Hepatic stellate cell (primary cell): ENCODE data around the gene GPX3.
A peak's percentile ranks its signal among the peaks of the same experiment; 100 is the strongest.

ENCODE experiments used
- DNase-seq: peaks from one replicate; pipeline ENCODE4 v3.0.0; 2011; ENCODE audit warnings: low spot score

The GPX3 gene

GRCh38 chr5:151034422-151035379, 14.3 kb downstream of the GPX3 start:
- no peak for DNase-seq

- no peak for DNase-seq
Measured at GRCh38 chr5:151036556-151036955, 16.2 kb downstream of the GPX3 start.

GRCh38 chr5:151037561-151038411, 17.4 kb downstream of the GPX3 start:
- peak; percentile 87 for DNase-seq

GRCh38 chr5:151038412-151038745, 18.0 kb downstream of the GPX3 start:
- DNase-seq = no peak

GRCh38 chr5:151038801-151039238, 18.4 kb downstream of the GPX3 start:
- DNase-seq = no peak

GRCh38 chr5:151039665-151040064, 19.3 kb downstream of the GPX3 start:
- no peak for DNase-seq

GRCh38 chr5:151040211-151040747, 19.9 kb downstream of the GPX3 start:
- DNase-seq = peak; percentile 69

GRCh38 chr5:151041577-151042268, 21.3 kb downstream of the GPX3 start:
- DNase-seq = no peak

GRCh38 chr5:151042453-151043093, 22.2 kb downstream of the GPX3 start:
- DNase-seq = no peak

- no peak for DNase-seq
Measured at GRCh38 chr5:151047814-151048425, 27.5 kb downstream of the GPX3 start.

- no peak for DNase-seq
Measured at GRCh38 chr5:151048526-151048925, 28.1 kb downstream of the GPX3 start.

- DNase-seq = peak; percentile 91
Measured at GRCh38 chr5:151051066-151051930, 30.9 kb downstream of the GPX3 start.

GRCh38 chr5:151051931-151052608, 31.7 kb downstream of the GPX3 start:
- DNase-seq = no peak

GRCh38 chr5:151052836-151053235, 32.4 kb downstream of the GPX3 start:
- no peak for DNase-seq

GRCh38 chr5:151053796-151054462, 33.5 kb downstream of the GPX3 start:
- DNase-seq = no peak

GRCh38 chr5:151054709-151055108, 34.3 kb downstream of the GPX3 start:
- DNase-seq = no peak

- DNase-seq = no peak
Measured at GRCh38 chr5:151055336-151055735, 34.9 kb downstream of the GPX3 start.

GRCh38 chr5:151056379-151057325, 36.3 kb downstream of the GPX3 start:
- no peak for DNase-seq
